ENCODE data around the gene CYP24A1.

DNA sequence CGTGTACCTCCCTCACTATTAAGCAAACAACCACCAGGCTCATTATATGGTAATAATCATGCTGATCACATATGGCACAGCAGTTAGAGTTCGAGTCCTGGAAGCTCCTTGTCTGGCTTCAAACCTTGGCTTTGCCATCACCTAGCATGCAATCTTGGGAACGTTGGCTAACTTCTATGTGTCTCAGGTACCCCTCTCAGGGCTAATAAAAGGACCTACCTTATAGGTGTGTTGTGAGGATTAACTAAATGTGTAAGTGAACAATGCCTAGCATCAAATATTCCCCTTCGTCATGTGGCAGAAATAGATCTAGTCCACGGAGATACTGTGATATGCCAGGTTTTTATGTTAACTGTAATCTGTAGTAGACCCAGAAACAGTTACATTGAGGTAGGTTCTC, 10.4 kb downstream of the CYP24A1 start:
- TF ChIP-seq, protein P1, sequence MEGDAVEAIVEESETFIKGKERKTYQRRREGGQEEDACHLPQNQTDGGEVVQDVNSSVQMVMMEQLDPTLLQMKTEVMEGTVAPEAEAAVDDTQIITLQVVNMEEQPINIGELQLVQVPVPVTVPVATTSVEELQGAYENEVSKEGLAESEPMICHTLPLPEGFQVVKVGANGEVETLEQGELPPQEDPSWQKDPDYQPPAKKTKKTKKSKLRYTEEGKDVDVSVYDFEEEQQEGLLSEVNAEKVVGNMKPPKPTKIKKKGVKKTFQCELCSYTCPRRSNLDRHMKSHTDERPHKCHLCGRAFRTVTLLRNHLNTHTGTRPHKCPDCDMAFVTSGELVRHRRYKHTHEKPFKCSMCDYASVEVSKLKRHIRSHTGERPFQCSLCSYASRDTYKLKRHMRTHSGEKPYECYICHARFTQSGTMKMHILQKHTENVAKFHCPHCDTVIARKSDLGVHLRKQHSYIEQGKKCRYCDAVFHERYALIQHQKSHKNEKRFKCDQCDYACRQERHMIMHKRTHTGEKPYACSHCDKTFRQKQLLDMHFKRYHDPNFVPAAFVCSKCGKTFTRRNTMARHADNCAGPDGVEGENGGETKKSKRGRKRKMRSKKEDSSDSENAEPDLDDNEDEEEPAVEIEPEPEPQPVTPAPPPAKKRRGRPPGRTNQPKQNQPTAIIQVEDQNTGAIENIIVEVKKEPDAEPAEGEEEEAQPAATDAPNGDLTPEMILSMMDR (IDR thresholded peaks at IDR 0.05), result no peak
- TF ChIP-seq POLR2A (IDR thresholded peaks at IDR 0.05), result no peak
